ENCODE results near the gene SLC10A4. TPM values are rescaled to one million over a fixed set of nuclear protein-coding genes. Genes with fewer than 3 reads are reported as not detected.

SLC10A4 gene, protein sequence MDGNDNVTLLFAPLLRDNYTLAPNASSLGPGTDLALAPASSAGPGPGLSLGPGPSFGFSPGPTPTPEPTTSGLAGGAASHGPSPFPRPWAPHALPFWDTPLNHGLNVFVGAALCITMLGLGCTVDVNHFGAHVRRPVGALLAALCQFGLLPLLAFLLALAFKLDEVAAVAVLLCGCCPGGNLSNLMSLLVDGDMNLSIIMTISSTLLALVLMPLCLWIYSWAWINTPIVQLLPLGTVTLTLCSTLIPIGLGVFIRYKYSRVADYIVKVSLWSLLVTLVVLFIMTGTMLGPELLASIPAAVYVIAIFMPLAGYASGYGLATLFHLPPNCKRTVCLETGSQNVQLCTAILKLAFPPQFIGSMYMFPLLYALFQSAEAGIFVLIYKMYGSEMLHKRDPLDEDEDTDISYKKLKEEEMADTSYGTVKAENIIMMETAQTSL
- total RNA-seq (2014; rRNA removed; shearing (Covaris generic)), result 0.53 TPM in 2 replicates

DNA sequence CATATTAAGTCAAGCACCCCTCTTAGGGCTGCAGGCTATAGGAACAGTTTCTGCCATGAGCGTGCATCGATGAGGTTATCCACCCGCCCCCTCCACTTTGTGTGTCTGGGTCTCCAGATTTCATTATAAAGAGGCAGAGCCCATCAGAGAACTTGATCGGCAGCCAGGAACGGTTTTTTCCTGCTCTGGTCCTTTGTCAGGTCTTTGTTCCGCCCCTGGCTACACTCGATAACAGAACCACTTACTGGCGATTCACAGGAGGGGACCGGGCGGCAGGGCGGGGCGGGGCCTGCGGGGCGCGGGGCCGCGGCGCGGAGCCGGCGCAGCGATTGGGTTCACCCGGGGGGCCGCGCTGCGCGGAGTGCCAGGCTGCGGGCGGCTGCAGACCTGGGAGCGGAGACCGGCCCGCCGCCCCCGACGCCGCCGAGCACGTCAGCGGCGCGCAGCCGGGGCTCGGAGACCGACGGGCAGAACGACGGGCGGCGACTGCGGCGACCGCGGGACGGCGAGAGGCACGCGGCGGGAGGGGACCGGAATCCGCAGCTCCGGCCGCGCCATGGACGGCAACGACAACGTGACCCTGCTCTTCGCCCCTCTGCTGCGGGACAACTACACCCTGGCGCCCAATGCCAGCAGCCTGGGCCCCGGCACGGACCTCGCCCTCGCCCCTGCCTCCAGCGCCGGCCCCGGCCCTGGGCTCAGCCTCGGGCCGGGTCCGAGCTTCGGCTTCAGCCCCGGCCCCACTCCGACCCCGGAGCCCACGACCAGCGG lies at the start of gene SLC10A4:
Gene SLC10A4, plus strand, starts transcription at position 338 of the 771 bp plus-strand sequence. Its CDS starts 219 bp downstream, at position 557.

DNA sequence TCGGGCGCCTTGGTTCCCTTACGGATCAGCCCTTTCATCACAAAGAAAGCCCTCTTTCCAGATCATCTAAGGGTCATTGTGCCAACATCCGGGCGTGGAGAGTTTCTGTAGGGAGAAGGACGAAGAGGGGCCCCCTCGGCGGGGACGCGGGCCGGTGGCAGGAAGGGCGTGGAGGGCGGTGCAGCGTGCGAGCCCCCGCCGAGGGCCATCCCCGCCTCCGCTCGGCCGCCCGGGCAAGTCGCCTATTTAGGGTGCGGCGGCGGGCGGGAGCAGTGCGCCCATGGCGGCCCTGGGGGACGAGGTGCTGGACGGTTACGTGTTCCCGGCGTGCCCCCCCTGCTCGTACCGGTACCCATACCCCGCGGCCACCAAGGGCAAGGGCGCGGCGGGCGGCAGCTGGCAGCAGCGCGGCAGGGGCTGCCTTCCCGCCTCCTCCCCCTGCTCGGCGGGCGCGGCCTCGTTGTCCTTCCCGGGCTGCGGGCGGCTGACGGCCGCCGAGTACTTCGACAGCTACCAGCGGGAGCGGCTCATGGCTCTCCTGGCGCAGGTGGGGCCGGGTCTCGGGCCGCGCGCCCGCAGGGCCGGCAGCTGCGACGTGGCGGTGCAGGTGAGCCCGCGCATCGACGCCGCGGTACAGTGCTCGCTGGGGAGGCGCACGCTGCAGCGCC lies 7.0 kb downstream of the SLC10A4 start, which contains the start of gene ZAR1:
Gene ZAR1, plus strand, starts transcription at position 241 of the 668 bp plus-strand sequence. Its CDS starts 40 bp downstream, at position 281.

Other genes starting within 250 kb of the SLC10A4 start
- gene TEC, start 213.5 kb upstream of the SLC10A4 start, total RNA-seq (2014; rRNA removed; shearing (Covaris generic)), result 1.1 and 3.4 TPM in 2 replicates
- gene SLAIN2, start 141.8 kb upstream of the SLC10A4 start, total RNA-seq (2014; rRNA removed; shearing (Covaris generic)), result 13.5 and 21.5 TPM in 2 replicates
- gene ZAR1, start 6.9 kb downstream of the SLC10A4 start, total RNA-seq (2014; rRNA removed; shearing (Covaris generic)), result 0.40 and 1.1 TPM in 2 replicates

Data from A375 (cell line).